Measurements from ENCODE around the gene GTF3C4. TPM values are rescaled to one million over a fixed set of nuclear protein-coding genes. Genes with fewer than 3 reads are reported as not detected.

The GTF3C4 gene
- total and polyA plus RNA-seq, 2 of the 13 experiments (the other 11 are each of a cell fraction or from before 2014, with no cell fraction given) = 2.6 to 12.9 TPM

DNA sequence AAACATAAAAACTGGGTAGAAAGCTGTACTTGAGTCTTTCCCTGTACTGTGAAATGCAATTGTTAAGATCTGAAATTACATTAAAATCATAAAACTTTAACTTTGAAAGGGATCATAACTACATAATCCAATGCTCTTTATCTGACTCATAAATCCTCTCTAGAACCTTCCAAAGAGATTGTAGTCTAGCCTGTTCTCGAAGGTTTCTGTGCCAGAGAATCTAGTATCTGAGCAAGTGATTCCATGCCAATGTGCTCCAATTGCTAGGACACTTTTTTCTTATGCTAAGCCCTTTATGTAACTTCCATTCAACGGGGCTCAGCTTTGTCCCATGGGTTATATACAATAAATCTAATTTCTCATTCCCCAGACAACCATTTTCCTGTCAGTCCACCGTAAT, 21.6 kb upstream of the GTF3C4 start (continued):
- no peak for TF ChIP-seq KLF15 (CRISPR knock-in tag; IDR thresholded peaks at IDR 0.05; ENCODE audit: borderline replicate concordance)
- no peak for TF ChIP-seq SP2 (CRISPR knock-in tag; IDR thresholded peaks at IDR 0.05)
- TF ChIP-seq MTF1 (CRISPR knock-in tag; IDR thresholded peaks at IDR 0.05) = no peak
- no peak for TF ChIP-seq ZNF589 (CRISPR knock-in tag; conservative IDR thresholded peaks at IDR 0.05)
- TF ChIP-seq TCF7 (IDR thresholded peaks at IDR 0.05; ENCODE audit: low read depth) = no peak
- TF ChIP-seq ZNF564 (CRISPR knock-in tag; IDR thresholded peaks at IDR 0.05) = no peak
- TF ChIP-seq SATB2 (CRISPR knock-in tag; IDR thresholded peaks at IDR 0.05) = no peak
- TF ChIP-seq SRSF4 (IDR thresholded peaks at IDR 0.05; ENCODE audit: low read depth, low read length, poor library complexity, severe bottlenecking) = no peak
- TF ChIP-seq POLR2G (IDR thresholded peaks at IDR 0.05; ENCODE audit: low read depth, low read length) = no peak
- TF ChIP-seq, protein P1, sequence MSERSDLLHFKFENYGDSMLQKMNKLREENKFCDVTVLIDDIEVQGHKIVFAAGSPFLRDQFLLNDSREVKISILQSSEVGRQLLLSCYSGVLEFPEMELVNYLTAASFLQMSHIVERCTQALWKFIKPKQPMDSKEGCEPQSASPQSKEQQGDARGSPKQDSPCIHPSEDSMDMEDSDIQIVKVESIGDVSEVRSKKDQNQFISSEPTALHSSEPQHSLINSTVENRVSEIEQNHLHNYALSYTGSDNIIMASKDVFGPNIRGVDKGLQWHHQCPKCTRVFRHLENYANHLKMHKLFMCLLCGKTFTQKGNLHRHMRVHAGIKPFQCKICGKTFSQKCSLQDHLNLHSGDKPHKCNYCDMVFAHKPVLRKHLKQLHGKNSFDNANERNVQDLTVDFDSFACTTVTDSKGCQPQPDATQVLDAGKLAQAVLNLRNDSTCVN (CRISPR knock-in tag; IDR thresholded peaks at IDR 0.05; ENCODE audit: borderline replicate concordance) = no peak

- intact Hi-C loops (cut with micrococcal nuclease; ENCODE audit: unreplicated experiment) = no loop called here
- no peak for TF ChIP-seq ATRX (CRISPR knock-in tag; IDR thresholded peaks at IDR 0.05; ENCODE audit: borderline replicate concordance)
- TF ChIP-seq, protein P2, sequence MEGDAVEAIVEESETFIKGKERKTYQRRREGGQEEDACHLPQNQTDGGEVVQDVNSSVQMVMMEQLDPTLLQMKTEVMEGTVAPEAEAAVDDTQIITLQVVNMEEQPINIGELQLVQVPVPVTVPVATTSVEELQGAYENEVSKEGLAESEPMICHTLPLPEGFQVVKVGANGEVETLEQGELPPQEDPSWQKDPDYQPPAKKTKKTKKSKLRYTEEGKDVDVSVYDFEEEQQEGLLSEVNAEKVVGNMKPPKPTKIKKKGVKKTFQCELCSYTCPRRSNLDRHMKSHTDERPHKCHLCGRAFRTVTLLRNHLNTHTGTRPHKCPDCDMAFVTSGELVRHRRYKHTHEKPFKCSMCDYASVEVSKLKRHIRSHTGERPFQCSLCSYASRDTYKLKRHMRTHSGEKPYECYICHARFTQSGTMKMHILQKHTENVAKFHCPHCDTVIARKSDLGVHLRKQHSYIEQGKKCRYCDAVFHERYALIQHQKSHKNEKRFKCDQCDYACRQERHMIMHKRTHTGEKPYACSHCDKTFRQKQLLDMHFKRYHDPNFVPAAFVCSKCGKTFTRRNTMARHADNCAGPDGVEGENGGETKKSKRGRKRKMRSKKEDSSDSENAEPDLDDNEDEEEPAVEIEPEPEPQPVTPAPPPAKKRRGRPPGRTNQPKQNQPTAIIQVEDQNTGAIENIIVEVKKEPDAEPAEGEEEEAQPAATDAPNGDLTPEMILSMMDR (CRISPR knock-in tag; IDR thresholded peaks at IDR 0.05) = peak; percentile 48
- TF ChIP-seq STAG1 (CRISPR knock-in tag; IDR thresholded peaks at IDR 0.05) = peak; percentile 27; the same call in 1 of the 2 replicates
- Histone ChIP-seq H3K27ac (ENCODE audit: extremely low read length, insufficient read depth, low read length) (no peak overlapping the region), H3K4me1 (ENCODE audit: insufficient read depth, low read length) (no peaks in the 10 kb centered on the region), H3K4me3 (replicated peaks in 1 of 3; ENCODE audit: insufficient read depth in 1 of 3, low read depth in 2 of 3, low read length in 3 of 3) (no peak overlapping the region), H3K4me2 (ENCODE audit: low read depth, low read length) (no peak overlapping the region), H3K27me3 (ENCODE audit: control insufficient read depth in 1 of 2, insufficient read depth in 2 of 2, low read length in 2 of 2) (no peaks in the 10 kb centered on the region), H3K9ac (ENCODE audit: insufficient read depth, low read depth, low read length) (no peak overlapping the region), H3K9me3 (ENCODE audit: low read length) (no peaks in the 10 kb centered on the region), H2AFZ (ENCODE audit: low read length) (no peak overlapping the region), H3K36me3 (replicated peaks in 1 of 2; ENCODE audit: control insufficient read depth in 1 of 2, insufficient read depth in 2 of 2, low read length in 2 of 2) (peaks cover 13 to 55% of the 10 kb centered on the region in 2 experiments), H4K20me1 (ENCODE audit: insufficient read depth, low read length) (no peaks in the 10 kb centered on the region), H3K79me2 (ENCODE audit: insufficient read depth, low read length) (no peaks in the 10 kb centered on the region)
- in situ Hi-C loops (cut with HindIII; ENCODE audit: extremely low pct_ligation_motif_present, low pct_unique_long_range_greater_than_20kb) = no loop called here
- DNase-seq (ENCODE audit: low spot score) (no peak), ATAC-seq (peak; percentile 37; the same call in 2 of the 3 replicates), FAIRE-seq (no peak)
- BruUV-seq (replicated peaks) = no TSS peak
- WGBS (ENCODE audit: low lambda C conversion rate) = 80% methylated on average over 6 of the region's 6 CpGs
- POLR2A ChIA-PET = no interaction called here
- CTCF ChIA-PET (ENCODE audit: low intra/inter-chr PET ratio, low total read pairs) = interaction anchor here (1.7 kb wide), 1 partner anchor 240 kb away, joined by 9 read pairs; no protein-coding TSS in a partner anchor
These were observed 19.0 kb upstream of the GTF3C4 start for GRCh38 chr9:132651259-132651658.
